Left lobe of liver (tissue), 2 donors: ENCODE results near the gene TDRD1. TPM values are rescaled to one million over a fixed set of nuclear protein-coding genes. Genes with fewer than 3 reads are reported as not detected.
"Not testable (repeated sequence)": the region's sequence is repeated elsewhere in the genome, so short reads cannot be mapped to it uniquely, and the experiment has no call there.

Experiments used
- ATAC-seq: fragments of 200-7000 bp; cut with Tn5 transposase; one replicate; pipeline ENCODE4 v1.9.1; 2020; ENCODE audit warnings: mild to moderate bottlenecking, moderate library complexity
- DNase-seq: peaks from one replicate; pipeline ENCODE4 v3.0.0-alpha.2; 2020; ENCODE audit warnings: low spot score
- total RNA-seq: library from RNA; stranded (reverse); gene quantifications from one replicate; pipeline ENCODE4 v1.2.1, GENCODE V29; 2021
- donor health status: DM: no; HTN: no; CAD: no; lungs with moderate emphysema.
- donor health status: DM: no; HTN: yes; CAD: no.

Gene TDRD1, protein sequence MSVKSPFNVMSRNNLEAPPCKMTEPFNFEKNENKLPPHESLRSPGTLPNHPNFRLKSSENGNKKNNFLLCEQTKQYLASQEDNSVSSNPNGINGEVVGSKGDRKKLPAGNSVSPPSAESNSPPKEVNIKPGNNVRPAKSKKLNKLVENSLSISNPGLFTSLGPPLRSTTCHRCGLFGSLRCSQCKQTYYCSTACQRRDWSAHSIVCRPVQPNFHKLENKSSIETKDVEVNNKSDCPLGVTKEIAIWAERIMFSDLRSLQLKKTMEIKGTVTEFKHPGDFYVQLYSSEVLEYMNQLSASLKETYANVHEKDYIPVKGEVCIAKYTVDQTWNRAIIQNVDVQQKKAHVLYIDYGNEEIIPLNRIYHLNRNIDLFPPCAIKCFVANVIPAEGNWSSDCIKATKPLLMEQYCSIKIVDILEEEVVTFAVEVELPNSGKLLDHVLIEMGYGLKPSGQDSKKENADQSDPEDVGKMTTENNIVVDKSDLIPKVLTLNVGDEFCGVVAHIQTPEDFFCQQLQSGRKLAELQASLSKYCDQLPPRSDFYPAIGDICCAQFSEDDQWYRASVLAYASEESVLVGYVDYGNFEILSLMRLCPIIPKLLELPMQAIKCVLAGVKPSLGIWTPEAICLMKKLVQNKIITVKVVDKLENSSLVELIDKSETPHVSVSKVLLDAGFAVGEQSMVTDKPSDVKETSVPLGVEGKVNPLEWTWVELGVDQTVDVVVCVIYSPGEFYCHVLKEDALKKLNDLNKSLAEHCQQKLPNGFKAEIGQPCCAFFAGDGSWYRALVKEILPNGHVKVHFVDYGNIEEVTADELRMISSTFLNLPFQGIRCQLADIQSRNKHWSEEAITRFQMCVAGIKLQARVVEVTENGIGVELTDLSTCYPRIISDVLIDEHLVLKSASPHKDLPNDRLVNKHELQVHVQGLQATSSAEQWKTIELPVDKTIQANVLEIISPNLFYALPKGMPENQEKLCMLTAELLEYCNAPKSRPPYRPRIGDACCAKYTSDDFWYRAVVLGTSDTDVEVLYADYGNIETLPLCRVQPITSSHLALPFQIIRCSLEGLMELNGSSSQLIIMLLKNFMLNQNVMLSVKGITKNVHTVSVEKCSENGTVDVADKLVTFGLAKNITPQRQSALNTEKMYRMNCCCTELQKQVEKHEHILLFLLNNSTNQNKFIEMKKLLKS
- total RNA-seq = 0.05 TPM

DNA sequence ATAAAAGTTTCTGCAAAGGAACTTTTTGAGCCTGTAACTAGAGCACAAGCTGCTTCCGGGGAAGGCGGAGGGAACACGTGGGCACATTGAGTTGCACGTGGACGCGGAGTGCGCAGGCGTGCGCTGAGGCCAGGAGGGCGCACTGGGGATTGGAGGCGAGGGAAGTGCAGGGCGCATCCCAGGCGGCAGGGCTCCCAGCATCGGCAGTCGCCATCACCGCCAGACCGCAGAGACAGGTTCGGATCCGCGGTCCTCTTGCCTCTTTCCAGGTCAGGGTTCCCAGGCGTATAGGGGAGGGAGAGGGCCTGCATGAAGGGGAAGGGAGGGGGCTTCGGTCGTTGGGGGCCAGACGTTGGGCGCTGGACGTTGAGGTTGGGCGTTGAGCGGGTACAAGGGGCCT is at the start of gene TDRD1:
Gene TDRD1, plus strand, starts transcription at position 206 of the 400 bp plus-strand sequence. CDS start 8,479 bp downstream, outside the sequence.
- DNase-seq (no peak), ATAC-seq (no peak)

DNA sequence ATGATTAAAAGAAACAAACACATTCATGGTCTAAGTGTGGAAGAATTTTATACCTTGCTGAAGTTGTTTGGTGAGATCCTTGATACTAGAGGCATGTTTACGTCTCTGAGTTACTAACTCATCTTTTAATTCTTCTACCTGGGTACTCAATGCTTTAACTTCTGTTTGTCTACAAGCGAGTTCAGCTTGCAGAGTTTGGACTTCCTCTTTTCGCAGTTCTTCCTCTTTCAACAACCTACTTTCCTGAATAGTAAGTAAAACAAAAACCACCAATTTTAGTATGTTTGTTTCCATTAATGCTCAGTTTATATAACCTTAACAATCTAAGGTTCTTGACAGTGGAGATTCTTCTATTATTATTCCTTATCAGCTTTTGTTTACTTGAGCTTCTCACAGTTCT is 48.1 kb upstream of the TDRD1 start:
- ATAC-seq = no peak
- no peak for DNase-seq

DNA sequence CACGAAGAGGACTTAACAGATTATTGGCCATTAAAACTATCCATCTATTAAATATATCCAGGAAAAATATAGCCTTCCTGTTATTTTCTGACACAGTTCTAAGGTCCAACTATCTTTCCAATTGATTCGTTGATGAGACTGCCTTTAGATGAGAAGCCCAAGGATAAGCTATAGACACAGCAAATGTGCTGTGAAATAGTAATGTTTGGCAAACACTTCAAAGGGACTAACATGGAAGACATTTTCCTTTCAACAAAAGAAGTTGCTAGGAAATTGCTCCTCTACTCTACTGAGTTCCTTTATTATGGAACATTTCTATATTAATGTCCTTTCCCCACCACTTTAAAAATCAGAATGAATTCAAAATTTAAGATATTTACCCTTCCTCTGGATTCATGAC is 43.7 kb upstream of the TDRD1 start:
- DNase-seq (no peak), ATAC-seq (no peak)

DNA sequence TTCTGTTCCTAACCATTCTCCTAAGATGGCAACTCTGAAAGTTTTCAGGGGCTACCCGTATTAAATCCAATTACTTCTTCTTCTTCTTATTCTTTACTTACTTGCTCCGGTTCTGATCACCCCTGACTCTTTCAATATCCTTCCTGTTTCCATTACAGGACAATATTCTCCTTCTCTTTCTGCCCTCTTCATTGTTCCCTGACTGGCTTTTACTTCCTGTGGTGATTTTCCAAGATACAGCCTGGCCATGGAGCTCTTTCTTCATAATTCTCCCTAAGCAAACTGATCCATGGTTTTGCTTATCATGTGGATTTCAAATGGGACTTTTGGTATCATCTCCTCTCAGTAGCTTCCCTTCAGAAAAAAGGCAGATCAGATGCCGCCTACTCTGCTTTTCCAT is 40.6 kb upstream of the TDRD1 start:
- ATAC-seq = no peak
- no peak for DNase-seq

DNA sequence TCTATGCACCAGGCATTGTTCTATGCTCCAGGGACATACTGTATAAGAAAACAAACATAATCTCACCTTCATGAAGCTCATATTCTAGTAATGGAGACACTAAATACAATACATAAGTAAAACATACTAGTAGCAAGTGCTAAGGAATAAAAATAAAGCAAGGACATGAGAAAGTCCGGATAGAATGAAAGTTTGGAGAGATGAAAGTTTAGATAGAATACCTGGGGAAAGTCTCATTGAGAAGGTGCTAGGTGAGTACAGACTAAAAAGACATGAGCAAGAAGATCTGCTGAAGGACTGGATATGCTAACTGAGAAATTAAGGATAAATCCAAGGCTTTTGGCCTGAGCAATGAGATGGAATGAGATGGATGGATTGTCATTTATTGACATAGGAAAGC is 39.1 kb upstream of the TDRD1 start:
- DNase-seq (no peak), ATAC-seq (no peak)

DNA sequence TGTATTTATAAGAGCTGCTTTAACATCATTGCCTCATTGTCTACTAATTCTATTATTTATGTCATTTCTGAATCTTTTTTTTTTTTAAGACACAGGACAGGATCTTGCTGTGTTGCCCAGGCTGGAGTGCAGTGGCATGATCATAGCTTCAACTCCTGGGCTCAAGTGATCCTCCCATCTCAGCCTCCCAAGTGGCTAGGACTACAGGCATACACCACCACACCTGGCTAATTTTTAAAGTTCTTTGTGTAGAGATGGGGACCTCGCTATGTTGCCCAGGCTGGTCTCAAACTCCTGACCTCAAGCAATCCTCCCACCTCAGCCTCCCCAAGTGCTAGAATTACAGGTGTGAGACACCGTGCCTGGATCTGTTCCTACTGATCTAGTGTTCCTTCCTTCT is 38.3 kb upstream of the TDRD1 start:
- not testable (repeated sequence) for ATAC-seq, DNase-seq

DNA sequence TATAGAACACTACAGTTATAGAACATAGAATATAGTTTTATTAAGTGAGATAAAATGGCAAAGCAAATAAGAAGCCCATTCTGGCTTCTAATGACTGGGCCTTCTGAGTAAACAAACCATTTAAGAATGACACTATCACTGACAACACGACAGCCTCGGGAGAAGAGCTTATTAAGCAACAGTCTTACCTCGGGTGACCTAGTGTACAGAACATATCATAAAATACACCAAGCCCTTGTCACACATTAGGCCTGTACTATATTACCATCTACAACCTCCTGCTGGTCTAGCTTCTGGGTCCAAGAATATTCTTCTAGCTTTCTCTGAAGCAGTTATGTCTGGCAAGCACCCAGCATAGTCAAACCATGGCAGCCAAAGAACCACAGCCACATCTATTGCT is 37.1 kb upstream of the TDRD1 start:
- no peak for DNase-seq
- no peak for ATAC-seq

DNA sequence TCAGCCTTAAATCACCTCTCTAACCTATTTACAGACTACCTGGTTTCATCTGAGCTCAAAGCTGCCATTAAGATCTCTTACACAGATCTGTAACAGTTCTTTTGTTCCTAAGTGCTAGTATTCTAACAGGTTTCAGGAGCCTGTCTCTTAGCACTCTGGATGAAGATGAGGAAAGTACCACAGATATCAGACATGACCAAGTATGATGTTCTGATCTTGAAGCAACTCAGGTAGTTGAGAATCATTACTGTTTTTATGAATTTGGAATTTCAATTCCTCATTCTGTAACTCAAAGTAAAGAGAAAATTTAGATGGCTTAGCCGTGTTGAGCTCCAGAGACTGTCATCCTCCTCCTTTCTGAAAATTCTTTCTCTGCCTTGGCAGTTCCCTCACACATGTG is 36.0 kb upstream of the TDRD1 start:
- ATAC-seq = no peak
- DNase-seq = no peak

DNA sequence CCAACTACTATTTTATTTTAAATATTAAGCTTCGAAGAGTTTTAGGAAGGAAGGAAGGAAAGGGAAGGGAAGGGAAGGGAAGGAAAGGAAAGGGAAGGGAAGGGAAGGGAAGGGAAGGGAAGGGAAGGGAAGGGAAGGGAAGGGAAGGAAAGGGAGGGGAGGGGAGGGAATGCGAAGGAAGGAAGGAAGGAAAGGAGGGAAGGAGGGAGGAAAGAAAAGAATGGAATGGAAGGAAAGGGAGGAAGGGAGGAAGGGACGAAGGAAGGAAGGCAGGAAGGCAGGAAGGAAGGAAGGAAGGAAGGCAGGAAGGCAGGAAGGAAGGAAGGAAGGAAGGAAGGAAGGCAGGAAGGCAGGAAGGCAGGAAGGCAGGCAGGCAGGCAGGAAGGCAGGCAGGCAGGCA is 29.7 kb upstream of the TDRD1 start:
- ATAC-seq, DNase-seq: not testable (repeated sequence)

DNA sequence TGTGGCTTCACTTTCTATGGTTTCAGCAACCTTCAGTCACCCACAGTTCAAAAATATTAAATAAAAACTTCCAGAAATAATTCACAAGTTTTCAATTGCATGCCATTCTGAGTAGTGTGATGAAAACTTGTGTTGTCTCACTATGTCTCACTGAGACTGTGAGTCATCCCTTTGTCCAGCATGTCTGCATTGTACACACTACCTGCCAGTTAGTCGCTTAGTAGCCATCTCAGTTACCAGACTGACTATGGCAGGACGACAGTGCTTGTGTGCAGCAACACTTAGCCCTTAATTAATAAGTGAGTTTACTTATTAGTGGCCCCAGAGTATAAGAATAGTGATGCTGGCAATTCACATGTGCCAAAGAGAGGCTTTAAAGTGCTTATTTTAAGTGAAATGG is 27.7 kb upstream of the TDRD1 start:
- DNase-seq (no peak), ATAC-seq (no peak)

DNA sequence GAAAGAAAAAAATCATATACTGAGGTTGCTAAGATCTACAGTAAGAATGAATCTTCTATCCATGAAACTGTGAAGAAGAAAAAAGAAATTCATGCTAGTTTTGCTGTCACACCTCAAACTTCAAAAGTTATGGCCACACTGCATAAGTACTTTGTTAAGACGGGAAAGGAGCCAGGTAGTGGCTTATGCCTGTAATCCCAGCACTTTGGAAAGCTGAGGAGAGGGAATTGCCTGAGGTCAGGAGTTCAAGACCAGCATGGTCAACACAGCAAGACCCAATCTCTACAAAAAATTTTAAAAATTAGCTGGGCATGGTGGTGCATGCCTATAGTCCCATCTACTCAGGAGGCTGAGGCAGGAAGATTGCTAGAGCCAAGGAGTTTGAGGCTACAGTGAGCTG is 27.3 kb upstream of the TDRD1 start:
- no peak for DNase-seq
- ATAC-seq = no peak

DNA sequence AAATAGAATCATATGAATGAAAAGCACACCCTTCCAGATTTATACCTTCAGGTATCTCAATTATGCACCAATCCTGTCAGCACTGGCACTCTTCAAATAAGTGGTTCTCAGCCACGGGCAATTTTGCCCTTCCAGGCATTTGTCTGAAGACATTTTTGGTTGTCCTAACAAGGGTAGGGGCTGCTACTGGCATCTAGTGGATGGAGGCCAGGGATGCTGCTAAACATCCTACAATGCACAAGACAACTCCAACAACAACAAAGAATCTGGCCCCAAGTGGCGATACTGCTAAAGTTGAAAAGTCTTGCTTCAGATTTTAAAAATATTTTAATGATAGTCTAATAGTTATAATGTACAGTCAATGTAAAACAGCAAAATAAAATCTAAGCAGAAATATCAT is 21.2 kb upstream of the TDRD1 start:
- ATAC-seq (no peak), DNase-seq (no peak)

DNA sequence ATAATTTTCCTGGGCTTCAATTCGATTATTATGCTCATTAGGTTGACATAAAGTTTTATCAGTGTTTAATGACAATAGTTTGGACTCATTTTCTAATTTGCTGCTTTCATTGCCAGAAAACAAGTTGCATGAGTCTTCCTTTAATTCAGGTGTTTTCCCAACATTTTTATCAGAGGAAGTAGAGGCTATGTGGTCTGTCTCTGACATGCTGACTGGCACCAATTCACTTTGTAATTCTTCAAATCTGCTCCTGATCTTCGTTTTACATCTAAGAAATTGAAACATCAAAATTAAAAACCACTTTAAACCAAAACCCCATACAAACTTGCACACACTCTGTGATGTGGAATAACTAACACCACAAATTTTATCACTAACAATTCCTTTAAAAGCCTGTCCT is 16.1 kb upstream of the TDRD1 start:
- ATAC-seq (no peak), DNase-seq (no peak)

DNA sequence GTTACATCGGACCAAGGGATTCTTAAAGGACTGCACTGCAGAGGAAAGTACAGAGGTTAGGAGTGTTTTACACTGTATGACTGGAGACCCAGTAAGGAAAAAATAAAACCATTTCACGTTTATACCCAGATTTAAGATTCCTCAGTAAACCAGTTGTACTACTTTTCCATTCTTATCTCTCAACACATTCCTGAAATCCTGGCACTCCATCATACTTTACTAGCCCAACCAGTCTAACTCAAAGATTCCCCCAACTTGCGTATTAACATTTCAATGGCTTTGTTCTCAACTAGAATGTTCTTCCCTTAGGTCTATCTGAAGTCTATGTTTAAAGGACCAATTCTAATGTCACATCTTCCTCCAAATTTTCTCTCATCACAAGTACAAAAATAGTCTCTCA is 13.1 kb upstream of the TDRD1 start:
- DNase-seq (no peak), ATAC-seq (no peak)

DNA sequence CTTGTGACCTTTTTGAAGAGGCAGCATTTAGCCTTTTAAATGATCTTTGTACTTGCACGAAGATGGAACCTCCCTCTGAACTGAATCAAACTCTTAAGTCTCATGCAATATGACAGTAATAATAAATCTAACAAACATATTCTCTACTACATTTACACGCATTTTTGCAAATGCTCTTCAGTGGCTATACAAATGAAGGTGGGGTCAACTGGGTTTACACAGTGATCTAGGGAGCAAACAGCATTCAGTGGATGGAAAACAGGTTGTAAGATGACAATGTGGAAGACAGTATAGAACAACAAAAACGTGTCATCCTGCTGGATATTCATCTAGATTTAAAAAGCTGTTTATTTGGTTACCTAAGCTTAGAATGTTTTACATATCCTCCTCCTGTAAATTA is 12.7 kb upstream of the TDRD1 start:
- ATAC-seq = no peak
- DNase-seq = no peak

DNA sequence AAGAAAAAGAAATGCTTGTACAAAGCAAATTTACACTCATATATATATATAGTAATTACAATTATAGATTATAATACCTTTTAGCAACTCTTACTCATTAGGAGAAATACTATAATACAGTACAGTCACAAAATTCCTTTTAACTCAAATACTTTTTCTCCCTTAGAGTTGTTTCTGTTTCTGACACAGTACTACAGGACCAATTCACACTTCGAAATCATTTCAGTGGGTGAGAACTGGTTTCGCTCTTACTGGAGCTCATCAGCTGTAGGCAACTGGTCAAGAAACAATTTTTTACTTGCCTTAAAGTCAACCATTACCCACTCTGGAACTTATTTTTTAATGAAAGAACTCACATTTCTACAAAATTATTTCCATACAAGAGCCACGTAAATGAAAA is 11.2 kb upstream of the TDRD1 start:
- DNase-seq = no peak
- ATAC-seq = no peak

DNA sequence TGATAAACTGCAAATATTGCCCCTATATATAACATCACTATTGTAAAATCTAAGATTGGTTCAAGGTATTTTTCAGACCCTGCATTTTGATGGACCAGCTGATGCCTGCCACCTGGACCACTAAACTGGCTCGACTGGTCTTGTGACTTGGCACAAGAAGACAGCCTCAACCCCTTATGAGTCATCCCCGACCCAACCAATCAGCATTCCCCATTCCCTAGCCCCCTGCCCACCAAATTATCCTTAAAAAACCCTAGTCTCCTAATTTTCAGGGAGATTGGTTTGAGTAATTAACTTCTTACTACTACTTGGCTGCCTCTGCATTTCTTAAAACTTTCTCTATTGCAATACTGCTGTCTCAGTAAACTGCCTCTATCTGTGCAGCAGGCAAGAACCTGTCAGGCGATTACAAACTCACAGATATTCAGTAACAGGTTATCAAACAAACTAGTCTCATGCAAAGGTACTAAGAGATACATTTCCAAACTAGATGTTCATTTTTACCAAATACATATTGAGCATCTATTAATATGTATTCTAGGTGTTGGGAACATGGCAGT is 10.6 kb upstream of the TDRD1 start:
- DNase-seq = no peak
- ATAC-seq = no peak

DNA sequence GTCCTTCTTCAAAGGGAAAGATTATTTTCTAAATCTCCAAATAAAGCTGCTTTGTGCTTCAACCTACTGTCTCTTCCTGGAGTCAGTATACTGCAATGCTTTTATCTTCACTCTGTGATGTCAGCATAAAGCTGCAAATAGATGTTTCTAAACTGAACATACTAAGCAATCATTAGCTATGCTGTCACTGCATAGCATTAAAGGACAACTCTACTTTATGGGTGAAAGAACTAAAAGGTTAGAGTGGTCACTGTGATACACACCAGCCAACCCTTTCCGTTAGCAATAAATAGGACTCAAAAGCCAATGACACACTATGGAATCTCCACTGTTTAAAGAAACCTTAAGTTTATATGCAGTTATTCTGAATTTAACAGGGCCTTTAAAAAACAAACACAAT is 6.9 kb upstream of the TDRD1 start:
- no peak for DNase-seq
- ATAC-seq = no peak

DNA sequence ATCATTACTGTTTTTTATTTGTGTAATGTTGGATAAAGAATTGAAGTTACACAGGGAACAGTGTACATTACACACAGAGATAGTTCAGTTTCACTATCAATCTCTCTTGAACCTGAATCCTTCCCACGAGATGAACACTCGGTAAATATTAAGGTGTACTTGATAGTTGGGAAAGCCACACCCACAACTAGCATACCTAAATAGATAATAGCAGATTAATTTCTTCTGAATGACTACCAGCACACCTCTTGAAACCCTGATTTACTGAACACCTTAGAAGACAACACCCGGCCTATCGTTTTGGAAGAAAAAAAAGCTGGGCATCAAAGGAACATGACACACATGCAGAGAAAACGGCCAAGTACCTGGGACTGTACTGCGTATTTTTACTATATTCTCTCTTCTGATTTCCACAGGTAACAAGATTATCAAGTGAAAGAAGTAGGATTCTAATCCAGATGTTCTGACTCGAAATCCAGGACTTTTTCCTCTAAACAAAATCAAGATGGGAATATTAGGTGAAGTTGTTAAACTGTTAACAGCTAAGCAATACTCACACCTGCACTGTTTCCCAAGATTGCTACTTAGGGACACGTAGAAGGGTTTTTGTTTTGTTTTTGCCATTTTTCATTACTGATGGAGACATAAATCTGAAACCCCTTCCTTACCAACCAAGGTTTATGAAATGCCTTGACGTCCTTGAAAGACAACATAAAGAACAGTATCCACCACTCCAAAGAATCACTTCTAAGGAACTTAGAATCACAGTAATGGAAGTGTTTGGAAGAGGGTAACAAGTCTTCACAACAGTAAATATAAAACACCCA is 6.2 kb upstream of the TDRD1 start:
- ATAC-seq (no peak), DNase-seq (no peak)

DNA sequence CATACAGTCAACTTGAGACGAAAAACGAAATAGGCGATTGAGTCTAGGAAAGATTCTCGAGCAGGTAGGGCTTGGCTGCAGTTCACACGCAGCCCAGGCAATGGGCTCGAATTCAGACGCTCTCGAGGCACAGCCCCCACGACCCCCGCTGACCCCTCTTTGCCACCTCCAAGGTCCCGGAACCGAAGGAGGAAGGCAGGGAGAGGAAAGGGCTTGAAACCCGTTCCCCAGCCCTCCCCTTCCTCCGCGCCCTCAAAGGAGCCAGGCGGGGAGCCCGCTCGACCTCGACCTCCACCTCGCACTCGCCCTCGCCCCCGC is 5.6 kb upstream of the TDRD1 start:
- no peak for DNase-seq
- peak; percentile 15 for ATAC-seq
